ENCODE data around the gene CEP85L.
A peak's percentile ranks its signal among the peaks of the same experiment; 100 is the strongest.

The CEP85L gene

GRCh38 chr6:118514689-118515088 is 136.7 kb downstream of the CEP85L start:
- in situ Hi-C loops (cut with HindIII; ENCODE audit: low sequenced_read_pairs): no loop called here
- DNase-seq (ENCODE audit: low read depth): no peak

GRCh38 chr6:118511930-118512715 is 139.3 kb downstream of the CEP85L start:
- in situ Hi-C loops (cut with HindIII; ENCODE audit: low sequenced_read_pairs): no loop called here
- no peak for DNase-seq (ENCODE audit: low read depth)
- H3K4me3 ChIP-seq (ENCODE audit: low read depth, low read length): no peak overlapping the region
- no peak for TF ChIP-seq CTCF (IDR thresholded peaks at IDR 0.05; ENCODE audit: low read depth, low read length, missing control alignments)

More at GRCh38 chr6:118514689-118515088, 136.7 kb downstream of the CEP85L start:
- H3K4me3 ChIP-seq (ENCODE audit: low read depth, low read length): no peak overlapping the region
- no peak for TF ChIP-seq CTCF (IDR thresholded peaks at IDR 0.05; ENCODE audit: low read depth, low read length, missing control alignments)

GRCh38 chr6:118509009-118509617 is 142.3 kb downstream of the CEP85L start:
- in situ Hi-C loops (cut with HindIII; ENCODE audit: low sequenced_read_pairs): no loop called here
- peak; percentile 33 for DNase-seq (ENCODE audit: low read depth)
- H3K4me3 ChIP-seq (ENCODE audit: low read depth, low read length): no peak overlapping the region
- peak; percentile 83 for TF ChIP-seq CTCF (IDR thresholded peaks at IDR 0.05; ENCODE audit: low read depth, low read length, missing control alignments)

- H3K4me3 ChIP-seq (ENCODE audit: low read depth, low read length): no peak overlapping the region
- no peak for TF ChIP-seq CTCF (IDR thresholded peaks at IDR 0.05; ENCODE audit: low read depth, low read length, missing control alignments)
- in situ Hi-C loops (cut with HindIII; ENCODE audit: low sequenced_read_pairs): no loop called here
- DNase-seq (ENCODE audit: low read depth): no peak
Observed at GRCh38 chr6:118507636-118508035, 143.8 kb downstream of the CEP85L start.

- no peak overlapping the region for H3K4me3 ChIP-seq (ENCODE audit: low read depth, low read length)
- in situ Hi-C loops (cut with HindIII; ENCODE audit: low sequenced_read_pairs): no loop called here
- no peak for TF ChIP-seq CTCF (IDR thresholded peaks at IDR 0.05; ENCODE audit: low read depth, low read length, missing control alignments)
- no peak for DNase-seq (ENCODE audit: low read depth)
Observed at GRCh38 chr6:118506071-118506638, 145.2 kb downstream of the CEP85L start.

- TF ChIP-seq CTCF (IDR thresholded peaks at IDR 0.05; ENCODE audit: low read depth, low read length, missing control alignments): no peak
- H3K4me3 ChIP-seq (ENCODE audit: low read depth, low read length): no peak overlapping the region
- in situ Hi-C loops (cut with HindIII; ENCODE audit: low sequenced_read_pairs): no loop called here
- no peak for DNase-seq (ENCODE audit: low read depth)
Observed at GRCh38 chr6:118505656-118506055, 145.7 kb downstream of the CEP85L start.

Data from astrocyte of the cerebellum (primary cell).